Epidermal melanocyte (primary cell): ENCODE data around the gene SDHB.

Experiments used
- DNase-seq: peaks from one replicate; pipeline ENCODE4 v3.0.0; 2011; ENCODE audit warnings: low spot score; ENCODE audit not compliant: insufficient read length

Gene SDHB

GRCh38 chr1:17045634-17046333, 8.0 kb downstream of the SDHB start:
- DNase-seq: no peak

- DNase-seq: no peak
Observed at GRCh38 chr1:17045150-17045549, 8.7 kb downstream of the SDHB start.

- no peak for DNase-seq
Observed at GRCh38 chr1:17043676-17044075, 10.2 kb downstream of the SDHB start.

GRCh38 chr1:17040135-17040534, 13.7 kb downstream of the SDHB start:
- no peak for DNase-seq

GRCh38 chr1:17039522-17039921, 14.3 kb downstream of the SDHB start:
- no peak for DNase-seq

- DNase-seq: no peak
Observed at GRCh38 chr1:17033481-17033880, 20.4 kb downstream of the SDHB start.

- no peak for DNase-seq
Observed at GRCh38 chr1:17032741-17033140, 21.1 kb downstream of the SDHB start.

GRCh38 chr1:17031436-17031835, 22.4 kb downstream of the SDHB start:
- no peak for DNase-seq

- no peak for DNase-seq
Observed at GRCh38 chr1:17030206-17030605, 23.6 kb downstream of the SDHB start.

GRCh38 chr1:17028662-17029188, 25.1 kb downstream of the SDHB start:
- no peak for DNase-seq

GRCh38 chr1:17027900-17028299, 25.9 kb downstream of the SDHB start:
- DNase-seq: no peak

GRCh38 chr1:17027403-17027802, 26.4 kb downstream of the SDHB start:
- no peak for DNase-seq

GRCh38 chr1:17024721-17025120, 29.1 kb downstream of the SDHB start:
- no peak for DNase-seq

- DNase-seq: no peak
Observed at GRCh38 chr1:17023573-17023972, 30.3 kb downstream of the SDHB start.

GRCh38 chr1:17023102-17023501, 30.7 kb downstream of the SDHB start:
- no peak for DNase-seq

GRCh38 chr1:17021896-17022295, 31.9 kb downstream of the SDHB start:
- DNase-seq: no peak

- no peak for DNase-seq
Observed at GRCh38 chr1:17020502-17020901, 33.3 kb downstream of the SDHB start.

- no peak for DNase-seq
Observed at GRCh38 chr1:17018849-17019248, 35.0 kb downstream of the SDHB start.

GRCh38 chr1:17017435-17017834, 36.4 kb downstream of the SDHB start:
- no peak for DNase-seq

GRCh38 chr1:17016317-17016661, 37.5 kb downstream of the SDHB start:
- DNase-seq: no peak

- DNase-seq: no peak
Observed at GRCh38 chr1:17014671-17015567, 38.9 kb downstream of the SDHB start.

GRCh38 chr1:17013491-17014320, 40.1 kb downstream of the SDHB start:
- no peak for DNase-seq
